ENCODE results near the gene TMPRSS2. TPM values are rescaled to one million over a fixed set of nuclear protein-coding genes. Genes with fewer than 3 reads are reported as not detected.

Gene TMPRSS2
- total RNA-seq, 2 donors from 2014 or later, result not detected

GRCh38 chr21:41483415-41483814, 24.5 kb downstream of the TMPRSS2 start:
- ATAC-seq (no peak), DNase-seq (ENCODE audit: low spot score) (no peak)
- no peaks in the 10 kb centered on the region for H3K9me3 Mint-ChIP-seq
- peaks cover 6% of the 10 kb centered on the region in 2 donors for H3K4me1 Mint-ChIP-seq (ENCODE audit: low read depth in 2 of 2)
- H3K36me3 Mint-ChIP-seq, result no peaks in the 10 kb centered on the region
- H3K27ac Mint-ChIP-seq, result no peak overlapping the region
- peaks cover 9 to 20% of the 10 kb centered on the region in 2 donors for H3K27me3 Mint-ChIP-seq
- H3K4me3 Mint-ChIP-seq, result no peak overlapping the region

GRCh38 chr21:41482980-41483379, 25.0 kb downstream of the TMPRSS2 start:
- Mint-ChIP-seq H3K4me3 (no peak overlapping the region), H3K27ac (no peak overlapping the region), H3K36me3 (no peaks in the 10 kb centered on the region), H3K9me3 (no peaks in the 10 kb centered on the region), H3K27me3 (peaks cover 9 to 20% of the 10 kb centered on the region in 2 donors), H3K4me1 (ENCODE audit: low read depth in 2 of 2) (peaks cover 8 to 9% of the 10 kb centered on the region in 2 donors)
- ATAC-seq (no peak), DNase-seq (ENCODE audit: low spot score) (no peak)

GRCh38 chr21:41482301-41482700, 25.7 kb downstream of the TMPRSS2 start:
- ATAC-seq (no peak), DNase-seq (ENCODE audit: low spot score) (no peak)
- H3K36me3 Mint-ChIP-seq, result no peaks in the 10 kb centered on the region
- peaks cover 8 to 13% of the 10 kb centered on the region in 2 donors for H3K4me1 Mint-ChIP-seq (ENCODE audit: low read depth in 2 of 2)
- peaks cover 9 to 20% of the 10 kb centered on the region in 2 donors for H3K27me3 Mint-ChIP-seq
- no peak overlapping the region for H3K4me3 Mint-ChIP-seq
- no peak overlapping the region for H3K27ac Mint-ChIP-seq
- H3K9me3 Mint-ChIP-seq, result no peaks in the 10 kb centered on the region

GRCh38 chr21:41481191-41481590, 26.8 kb downstream of the TMPRSS2 start:
- Mint-ChIP-seq H3K27me3 (peaks cover 9 to 11% of the 10 kb centered on the region in 2 donors), H3K4me1 (ENCODE audit: low read depth in 2 of 2) (peaks cover 8 to 13% of the 10 kb centered on the region in 2 donors), H3K36me3 (no peaks in the 10 kb centered on the region), H3K27ac (no peak overlapping the region), H3K4me3 (no peak overlapping the region), H3K9me3 (no peaks in the 10 kb centered on the region)
- DNase-seq (ENCODE audit: low spot score), result no peak
- no peak for ATAC-seq

- Mint-ChIP-seq H3K27ac (no peak overlapping the region), H3K36me3 (no peaks in the 10 kb centered on the region), H3K27me3 (peaks cover 9 to 11% of the 10 kb centered on the region in 2 donors), H3K4me3 (no peak overlapping the region), H3K9me3 (no peaks in the 10 kb centered on the region), H3K4me1 (ENCODE audit: low read depth in 2 of 2) (peaks cover 8 to 13% of the 10 kb centered on the region in 2 donors)
- no peak for DNase-seq (ENCODE audit: low spot score)
- peak in 1 of 2 donors; percentile 20 for ATAC-seq
These were observed 27.8 kb downstream of the TMPRSS2 start for GRCh38 chr21:41480086-41480690.

- H3K27ac Mint-ChIP-seq, result no peak overlapping the region
- DNase-seq (ENCODE audit: low spot score) (no peak), ATAC-seq (no peak)
- H3K4me1 Mint-ChIP-seq (ENCODE audit: low read depth in 2 of 2), result peaks cover 8 to 13% of the 10 kb centered on the region in 2 donors
- H3K9me3 Mint-ChIP-seq, result no peaks in the 10 kb centered on the region
- no peaks in the 10 kb centered on the region for H3K36me3 Mint-ChIP-seq
- no peak overlapping the region for H3K4me3 Mint-ChIP-seq
- H3K27me3 Mint-ChIP-seq, result peaks cover 9 to 11% of the 10 kb centered on the region in 2 donors
These were observed 28.3 kb downstream of the TMPRSS2 start for GRCh38 chr21:41479686-41480085.

- Mint-ChIP-seq H3K27me3 (peaks cover 9 to 11% of the 10 kb centered on the region in 2 donors), H3K4me3 (peak overlapping the region; percentile 36), H3K4me1 (ENCODE audit: low read depth in 2 of 2) (peaks cover 8 to 13% of the 10 kb centered on the region in 2 donors), H3K36me3 (no peaks in the 10 kb centered on the region), H3K27ac (no peak overlapping the region), H3K9me3 (no peaks in the 10 kb centered on the region)
- no peak for DNase-seq (ENCODE audit: low spot score)
- ATAC-seq, result peak in 1 of 2 donors; percentile 29
These were observed 29.4 kb downstream of the TMPRSS2 start for GRCh38 chr21:41478319-41479177.

- peaks cover 8 to 13% of the 10 kb centered on the region in 2 donors for H3K4me1 Mint-ChIP-seq (ENCODE audit: low read depth in 2 of 2)
- no peaks in the 10 kb centered on the region for H3K9me3 Mint-ChIP-seq
- no peaks in the 10 kb centered on the region for H3K36me3 Mint-ChIP-seq
- H3K4me3 Mint-ChIP-seq, result no peak overlapping the region
- peaks cover 6 to 8% of the 10 kb centered on the region in 2 donors for H3K27me3 Mint-ChIP-seq
- no peak for ATAC-seq
- no peak overlapping the region for H3K27ac Mint-ChIP-seq
- no peak for DNase-seq (ENCODE audit: low spot score)
These were observed 30.2 kb downstream of the TMPRSS2 start for GRCh38 chr21:41477641-41478318.

GRCh38 chr21:41475714-41476420, 32.1 kb downstream of the TMPRSS2 start:
- Mint-ChIP-seq H3K27me3 (peaks cover 0 to 3% of the 10 kb centered on the region in 2 donors), H3K9me3 (no peaks in the 10 kb centered on the region), H3K4me3 (no peak overlapping the region), H3K27ac (no peak overlapping the region), H3K4me1 (ENCODE audit: low read depth in 2 of 2) (peaks cover 8 to 13% of the 10 kb centered on the region in 2 donors), H3K36me3 (no peaks in the 10 kb centered on the region)
- DNase-seq (ENCODE audit: low spot score) (no peak), ATAC-seq (no peak)

GRCh38 chr21:41472753-41473548, 35.0 kb downstream of the TMPRSS2 start:
- no peak for ATAC-seq
- no peak overlapping the region for H3K27ac Mint-ChIP-seq

GRCh38 chr21:41470054-41470453, 37.9 kb downstream of the TMPRSS2 start:
- Mint-ChIP-seq H3K27me3 (peaks cover 14 to 17% of the 10 kb centered on the region in 2 donors), H3K27ac (no peak overlapping the region), H3K4me1 (ENCODE audit: low read depth in 2 of 2) (peaks cover 20 to 22% of the 10 kb centered on the region in 2 donors), H3K9me3 (no peaks in the 10 kb centered on the region), H3K36me3 (no peaks in the 10 kb centered on the region), H3K4me3 (no peak overlapping the region)
- no peak for ATAC-seq
- DNase-seq (ENCODE audit: low spot score), result no peak

More at GRCh38 chr21:41472753-41473548, 35.0 kb downstream of the TMPRSS2 start:
- no peak overlapping the region for H3K4me3 Mint-ChIP-seq
- H3K4me1 Mint-ChIP-seq (ENCODE audit: low read depth in 2 of 2), result peaks cover 22 to 24% of the 10 kb centered on the region in 2 donors
- no peaks in the 10 kb centered on the region for H3K9me3 Mint-ChIP-seq
- H3K36me3 Mint-ChIP-seq, result no peaks in the 10 kb centered on the region
- DNase-seq (ENCODE audit: low spot score), result no peak
- peaks cover 14 to 17% of the 10 kb centered on the region in 2 donors for H3K27me3 Mint-ChIP-seq

- no peaks in the 10 kb centered on the region for H3K36me3 Mint-ChIP-seq
- peaks cover 20 to 26% of the 10 kb centered on the region in 2 donors for H3K4me1 Mint-ChIP-seq (ENCODE audit: low read depth in 2 of 2)
- no peak overlapping the region for H3K27ac Mint-ChIP-seq
- H3K27me3 Mint-ChIP-seq, result peaks cover 14 to 17% of the 10 kb centered on the region in 2 donors
- H3K4me3 Mint-ChIP-seq, result no peak overlapping the region
- H3K9me3 Mint-ChIP-seq, result no peaks in the 10 kb centered on the region
- ATAC-seq (no peak), DNase-seq (ENCODE audit: low spot score) (no peak)
These were observed 41.7 kb downstream of the TMPRSS2 start for GRCh38 chr21:41466024-41466820.
